DMS114 treated with DMSO at 0.1 percent for 48 hours (cell line): ENCODE results near the gene DENND5B.

Experiments
- DNase-seq: peaks from one replicate; lab custom pipeline; 2025; ENCODE audit not compliant: unreplicated experiment; lab: John Stamatoyannopoulos, UW

Gene DENND5B

GRCh38 chr12:31342286-31342685 is 248.7 kb downstream of the DENND5B start:
- no peak for DNase-seq

GRCh38 chr12:31339831-31340622 is 250.9 kb downstream of the DENND5B start:
- DNase-seq: no peak

GRCh38 chr12:31337952-31338351 is 253.0 kb downstream of the DENND5B start:
- DNase-seq: no peak
